Measurements from ENCODE around the gene SORCS3.

Gene SORCS3

GRCh38 chr10:104993085-104993484 is 352.0 kb downstream of the SORCS3 start:
- H3K27me3 ChIP-seq, result no peaks in the 10 kb centered on the region
- H3K27ac ChIP-seq, result no peak overlapping the region
- no peak overlapping the region for H3K4me3 ChIP-seq
- H3K36me3 ChIP-seq, result no peaks in the 10 kb centered on the region
- H3K4me2 ChIP-seq, result no peak overlapping the region
- no peaks in the 10 kb centered on the region for H4K20me1 ChIP-seq
- no peaks in the 10 kb centered on the region for H3K9me3 ChIP-seq
- no peaks in the 10 kb centered on the region for H3K4me1 ChIP-seq
- TF ChIP-seq Cebpa-rat (IDR thresholded peaks at IDR 0.05), result no peak
- no peak overlapping the region for H3K9ac ChIP-seq

GRCh38 chr10:105001269-105001668 is 360.2 kb downstream of the SORCS3 start:
- no peak overlapping the region for H3K27ac ChIP-seq
- TF ChIP-seq Cebpa-rat (IDR thresholded peaks at IDR 0.05), result no peak
- H3K9ac ChIP-seq, result no peak overlapping the region
- no peak overlapping the region for H3K4me3 ChIP-seq
- no peaks in the 10 kb centered on the region for H3K27me3 ChIP-seq
- H3K4me2 ChIP-seq, result no peak overlapping the region
- H3K9me3 ChIP-seq, result no peaks in the 10 kb centered on the region
- H3K4me1 ChIP-seq, result no peaks in the 10 kb centered on the region
- H3K36me3 ChIP-seq, result no peaks in the 10 kb centered on the region
- no peaks in the 10 kb centered on the region for H4K20me1 ChIP-seq

- Histone ChIP-seq H3K9ac (no peak overlapping the region), H3K9me3 (no peaks in the 10 kb centered on the region), H3K4me1 (no peaks in the 10 kb centered on the region), H3K27me3 (no peaks in the 10 kb centered on the region), H3K4me3 (no peak overlapping the region), H3K4me2 (no peak overlapping the region), H3K27ac (no peak overlapping the region), H4K20me1 (no peaks in the 10 kb centered on the region), H3K36me3 (no peaks in the 10 kb centered on the region)
- no peak for TF ChIP-seq Cebpa-rat (IDR thresholded peaks at IDR 0.05)
These were observed 369.5 kb downstream of the SORCS3 start for GRCh38 chr10:105010411-105011121.

GRCh38 chr10:105017116-105017515 is 376.0 kb downstream of the SORCS3 start:
- Histone ChIP-seq H3K4me3 (no peak overlapping the region), H3K36me3 (no peaks in the 10 kb centered on the region), H3K9me3 (no peaks in the 10 kb centered on the region), H3K9ac (no peak overlapping the region), H3K4me2 (no peak overlapping the region), H3K27me3 (no peaks in the 10 kb centered on the region), H3K27ac (no peak overlapping the region), H3K4me1 (peaks cover 9% of the 10 kb centered on the region; the same call in 1 of the 2 replicates), H4K20me1 (no peaks in the 10 kb centered on the region)
- TF ChIP-seq Cebpa-rat (IDR thresholded peaks at IDR 0.05), result no peak

- no peak for TF ChIP-seq Cebpa-rat (IDR thresholded peaks at IDR 0.05)
- H3K27ac ChIP-seq, result no peak overlapping the region
- H3K9me3 ChIP-seq, result no peaks in the 10 kb centered on the region
- no peaks in the 10 kb centered on the region for H3K36me3 ChIP-seq
- H3K4me3 ChIP-seq, result no peak overlapping the region
- peaks cover 9% of the 10 kb centered on the region; the same call in 1 of the 2 replicates for H3K4me1 ChIP-seq
- no peaks in the 10 kb centered on the region for H4K20me1 ChIP-seq
- H3K27me3 ChIP-seq, result no peaks in the 10 kb centered on the region
- no peak overlapping the region for H3K9ac ChIP-seq
- H3K4me2 ChIP-seq, result no peak overlapping the region
These were observed 376.6 kb downstream of the SORCS3 start for GRCh38 chr10:105017691-105018090.

- H3K4me3 ChIP-seq, result no peak overlapping the region
- no peak overlapping the region for H3K27ac ChIP-seq
- H3K4me2 ChIP-seq, result no peak overlapping the region
- H3K9me3 ChIP-seq, result no peaks in the 10 kb centered on the region
- H4K20me1 ChIP-seq, result no peaks in the 10 kb centered on the region
- no peaks in the 10 kb centered on the region for H3K36me3 ChIP-seq
- H3K27me3 ChIP-seq, result no peaks in the 10 kb centered on the region
- no peak for TF ChIP-seq Cebpa-rat (IDR thresholded peaks at IDR 0.05)
- H3K9ac ChIP-seq, result no peak overlapping the region
- H3K4me1 ChIP-seq, result peaks cover 9% of the 10 kb centered on the region; the same call in 1 of the 2 replicates
These were observed 382.4 kb downstream of the SORCS3 start for GRCh38 chr10:105023211-105024111.

- Histone ChIP-seq H3K9me3 (no peaks in the 10 kb centered on the region), H3K36me3 (no peaks in the 10 kb centered on the region), H3K9ac (no peak overlapping the region), H3K27me3 (no peaks in the 10 kb centered on the region), H3K4me3 (no peak overlapping the region), H3K4me1 (peaks cover 9% of the 10 kb centered on the region; the same call in 1 of the 2 replicates), H3K4me2 (no peak overlapping the region), H3K27ac (no peak overlapping the region), H4K20me1 (no peaks in the 10 kb centered on the region)
- TF ChIP-seq Cebpa-rat (IDR thresholded peaks at IDR 0.05), result no peak
These were observed 383.1 kb downstream of the SORCS3 start for GRCh38 chr10:105024184-105024583.

GRCh38 chr10:105025092-105025491 is 384.0 kb downstream of the SORCS3 start:
- no peak overlapping the region for H3K4me2 ChIP-seq
- no peak overlapping the region for H3K27ac ChIP-seq
- H3K4me1 ChIP-seq, result peaks cover 9% of the 10 kb centered on the region; the same call in 1 of the 2 replicates
- no peak for TF ChIP-seq Cebpa-rat (IDR thresholded peaks at IDR 0.05)
- H4K20me1 ChIP-seq, result no peaks in the 10 kb centered on the region
- H3K27me3 ChIP-seq, result no peaks in the 10 kb centered on the region
- H3K36me3 ChIP-seq, result no peaks in the 10 kb centered on the region
- no peaks in the 10 kb centered on the region for H3K9me3 ChIP-seq
- H3K9ac ChIP-seq, result no peak overlapping the region
- no peak overlapping the region for H3K4me3 ChIP-seq

- H3K4me2 ChIP-seq, result no peak overlapping the region
- no peaks in the 10 kb centered on the region for H3K36me3 ChIP-seq
- H3K27me3 ChIP-seq, result no peaks in the 10 kb centered on the region
- no peak overlapping the region for H3K27ac ChIP-seq
- H3K4me3 ChIP-seq, result no peak overlapping the region
- no peak for TF ChIP-seq Cebpa-rat (IDR thresholded peaks at IDR 0.05)
- no peak overlapping the region for H3K9ac ChIP-seq
- peaks cover 4% of the 10 kb centered on the region; the same call in 1 of the 2 replicates for H3K4me1 ChIP-seq
- no peaks in the 10 kb centered on the region for H4K20me1 ChIP-seq
- H3K9me3 ChIP-seq, result no peaks in the 10 kb centered on the region
These were observed 385.5 kb downstream of the SORCS3 start for GRCh38 chr10:105026566-105026965.

GRCh38 chr10:105029286-105029685 is 388.2 kb downstream of the SORCS3 start:
- Histone ChIP-seq H4K20me1 (no peaks in the 10 kb centered on the region), H3K9ac (no peak overlapping the region), H3K4me2 (no peak overlapping the region), H3K36me3 (no peaks in the 10 kb centered on the region), H3K4me1 (no peaks in the 10 kb centered on the region), H3K27ac (no peak overlapping the region), H3K9me3 (no peaks in the 10 kb centered on the region), H3K27me3 (no peaks in the 10 kb centered on the region), H3K4me3 (no peak overlapping the region)
- TF ChIP-seq Cebpa-rat (IDR thresholded peaks at IDR 0.05), result no peak
